SK-N-MC (cell line): ENCODE measurements around the gene FOXD4L3.
"Not testable (repeated sequence)": the region's sequence is repeated elsewhere in the genome, so short reads cannot be mapped to it uniquely, and the experiment has no call there.

Source experiments
- EZH2 ChIP-seq: fragments of 200-600 bp; sonication (generic); IDR thresholded peaks from one replicate; pipeline ENCODE4 v1.6.1; 2017; ENCODE audit warnings: antibody characterized with exemption
- FOXP2 ChIP-seq: optimal IDR thresholded peaks from 2 replicates; pipeline ENCODE3; 2011; ENCODE audit warnings: mild to moderate bottlenecking, moderate library complexity; ENCODE audit not compliant: insufficient read depth; ENCODE audit errors: extremely low read length, control extremely low read depth
- POLR2AphosphoS5 ChIP-seq: IDR thresholded peaks from 2 replicates; pipeline ENCODE4 v1.6.1; 2012; ENCODE audit warnings: mild to moderate bottlenecking, low read depth, low read length, borderline replicate concordance

DNA sequence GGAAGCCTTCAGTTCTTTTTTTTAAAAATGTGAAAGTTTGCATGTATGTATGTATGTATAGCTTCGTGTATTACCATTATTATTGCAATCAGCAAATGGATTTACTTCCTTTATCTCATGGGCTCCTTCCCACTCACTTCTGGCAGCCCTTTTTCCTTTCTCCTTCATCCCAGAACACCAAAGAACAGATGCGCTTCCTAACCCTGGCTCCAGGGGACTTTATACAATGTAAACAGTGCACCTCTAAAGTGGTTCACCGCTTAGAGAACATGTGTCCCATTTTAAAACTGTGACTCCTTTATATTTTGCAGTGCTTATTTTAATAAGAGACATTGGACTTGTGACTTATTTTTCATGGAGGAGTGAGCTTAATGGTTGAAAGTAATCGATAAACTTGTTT, 40.6 kb downstream of the FOXD4L3 start:
- not testable (repeated sequence) for TF ChIP-seq EZH2, POLR2AphosphoS5, FOXP2
